Epithelial cell of proximal tubule (primary cell): Measurements from ENCODE around the gene KRT80. TPM values are rescaled to one million over a fixed set of nuclear protein-coding genes. Genes with fewer than 3 reads are reported as not detected.

Source experiments
- DNase-seq: peaks from one replicate; pipeline ENCODE4 v3.0.0-alpha.2; 2011; ENCODE audit warnings: low read depth
- H3K4me3 ChIP-seq: 2 replicates; pipeline ENCODE4 v1.5.1; 2011; ENCODE audit warnings: low read depth, mild to moderate bottlenecking, low read length
- CTCF ChIP-seq: conservative IDR thresholded peaks from 2 replicates; pipeline ENCODE4 v1.5.1; 2012; ENCODE audit warnings: low read depth, mild to moderate bottlenecking, low read length
- total RNA-seq: library from RNA; depleted of rRNA; stranded (reverse); fragments of >200 nt; gene quantifications from 2 replicates; pipeline ENCODE4 v1.2.3, GENCODE V29; 2015

Gene KRT80
- total RNA-seq, 1 donor from 2014 or later, result 18.0 TPM

GRCh38 chr12:52182898-52183543 lies 8.8 kb downstream of the KRT80 start:
- DNase-seq, result no peak
- no peak for TF ChIP-seq CTCF
- H3K4me3 ChIP-seq, result no peak overlapping the region

GRCh38 chr12:52182384-52182783 lies 9.4 kb downstream of the KRT80 start:
- H3K4me3 ChIP-seq, result no peak overlapping the region
- no peak for DNase-seq
- no peak for TF ChIP-seq CTCF

- no peak for TF ChIP-seq CTCF
- H3K4me3 ChIP-seq, result no peak overlapping the region
- DNase-seq, result no peak
These were observed 10.1 kb downstream of the KRT80 start for GRCh38 chr12:52181746-52182145.

- H3K4me3 ChIP-seq, result no peak overlapping the region
- DNase-seq, result no peak
- no peak for TF ChIP-seq CTCF
These were observed 10.7 kb downstream of the KRT80 start for GRCh38 chr12:52180971-52181628.

- TF ChIP-seq CTCF, result no peak
- DNase-seq, result no peak
- H3K4me3 ChIP-seq, result no peak overlapping the region
These were observed 12.3 kb downstream of the KRT80 start for GRCh38 chr12:52179396-52179973.

- no peak overlapping the region for H3K4me3 ChIP-seq
- TF ChIP-seq CTCF, result no peak
- no peak for DNase-seq
These were observed 12.8 kb downstream of the KRT80 start for GRCh38 chr12:52178984-52179383.
